ENCODE results near the gene TTC1. TPM values are rescaled to one million over a fixed set of nuclear protein-coding genes. Genes with fewer than 3 reads are reported as not detected.

TTC1 gene
- total RNA-seq, 1 experiment from 2014 or later: 53.0 TPM

DNA sequence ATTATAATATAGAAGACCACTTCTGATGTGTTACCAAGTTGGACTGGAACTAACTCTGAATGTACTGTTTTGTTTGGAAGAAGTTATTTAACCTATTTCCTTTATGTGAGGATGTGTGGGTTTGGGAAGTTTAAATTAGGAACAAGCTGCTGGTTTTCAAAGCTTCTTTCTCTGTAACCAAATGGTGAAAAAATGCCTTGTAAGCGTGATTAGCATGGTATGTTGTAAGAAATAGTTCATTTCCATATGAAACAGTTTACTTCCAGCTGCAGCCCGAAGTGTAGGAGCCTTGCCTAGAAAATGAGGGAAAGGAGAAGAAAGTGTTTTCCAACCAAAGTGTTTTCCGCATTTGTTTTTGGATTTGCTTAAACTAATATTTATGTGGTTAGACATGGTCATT lies 36.0 kb downstream of the TTC1 start:
- H3K4me3 Mint-ChIP-seq (ENCODE audit: unreplicated experiment): no peak overlapping the region

DNA sequence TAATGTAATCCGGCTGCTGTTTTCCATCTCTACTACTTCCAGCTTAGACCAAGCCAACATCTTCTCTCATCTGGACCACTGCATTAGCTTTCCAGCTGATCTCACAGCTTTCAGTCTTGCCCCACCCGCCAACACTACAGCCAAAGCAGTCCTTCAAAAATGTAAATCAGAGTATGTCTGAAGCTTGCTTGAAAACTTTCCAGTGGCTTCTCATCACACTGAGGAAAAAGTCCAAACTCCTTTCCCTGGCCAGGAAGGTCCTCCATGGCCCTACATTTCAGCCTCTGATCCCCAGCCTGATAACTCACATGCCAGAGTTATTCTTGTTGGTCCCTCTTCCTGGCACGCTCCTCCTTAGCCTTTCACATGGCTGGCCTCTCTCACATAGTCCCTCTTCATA lies 38.5 kb downstream of the TTC1 start:
- Mint-ChIP-seq H3K36me3 (ENCODE audit: insufficient read depth, unreplicated experiment) (peaks cover 48% of the 10 kb centered on the region), H3K4me3 (ENCODE audit: unreplicated experiment) (no peak overlapping the region), H3K27me3 (ENCODE audit: insufficient read depth, unreplicated experiment) (no peaks in the 10 kb centered on the region)

More for the DNA sequence above, 36.0 kb downstream of the TTC1 start:
- Mint-ChIP-seq H3K27me3 (ENCODE audit: insufficient read depth, unreplicated experiment) (no peaks in the 10 kb centered on the region), H3K36me3 (ENCODE audit: insufficient read depth, unreplicated experiment) (peaks cover 26% of the 10 kb centered on the region), H3K9me3 (ENCODE audit: unreplicated experiment) (no peaks in the 10 kb centered on the region), H3K4me1 (ENCODE audit: low read depth, unreplicated experiment) (peaks cover 9% of the 10 kb centered on the region), H3K27ac (ENCODE audit: unreplicated experiment) (no peak overlapping the region)
- peaks cover 1% of the 10 kb centered on the region for H3K4me1 ChIP-seq
- no peaks in the 10 kb centered on the region; the same call in 1 of the 2 replicates for H3K36me3 ChIP-seq (ENCODE audit: control insufficient read depth, insufficient read depth, low read length)
- TF ChIP-seq CTCF (IDR thresholded peaks at IDR 0.05; ENCODE audit: insufficient read depth in 1 of 2, low read depth in 1 of 2, low read length in 1 of 2, severe bottlenecking in 1 of 2, unreplicated experiment in 1 of 2): no peak
- POLR2A ChIA-PET: no interaction called here
- no peak for DNase-seq
- BruUV-seq (replicated peaks): no TSS peak
- intact Hi-C loops (cut with micrococcal nuclease; ENCODE audit: unreplicated experiment): no loop called here
- H3K27me3 ChIP-seq (replicated peaks; ENCODE audit: control insufficient read depth, insufficient read depth, low read length): no peaks in the 10 kb centered on the region
- H3K4me3 ChIP-seq (ENCODE audit: low read depth, low read length): no peak overlapping the region
- CTCF ChIA-PET: no interaction called here
- H3K9me3 ChIP-seq: no peaks in the 10 kb centered on the region

GRCh38 chr5:160048131-160048530 lies 39.2 kb downstream of the TTC1 start:
- CTCF ChIA-PET: no interaction called here
- Mint-ChIP-seq H3K4me1 (ENCODE audit: low read depth, unreplicated experiment) (peaks cover 9% of the 10 kb centered on the region), H3K27ac (ENCODE audit: unreplicated experiment) (no peak overlapping the region), H3K36me3 (ENCODE audit: insufficient read depth, unreplicated experiment) (peaks cover 56% of the 10 kb centered on the region), H3K9me3 (ENCODE audit: unreplicated experiment) (no peaks in the 10 kb centered on the region), H3K27me3 (ENCODE audit: insufficient read depth, unreplicated experiment) (no peaks in the 10 kb centered on the region), H3K4me3 (ENCODE audit: unreplicated experiment) (no peak overlapping the region)
- BruUV-seq (replicated peaks): no TSS peak
- Histone ChIP-seq H3K4me3 (ENCODE audit: low read depth, low read length) (no peak overlapping the region), H3K9me3 (no peaks in the 10 kb centered on the region), H3K36me3 (ENCODE audit: control insufficient read depth, insufficient read depth, low read length) (no peaks in the 10 kb centered on the region; the same call in 1 of the 2 replicates), H3K4me1 (no peaks in the 10 kb centered on the region), H3K27me3 (replicated peaks; ENCODE audit: control insufficient read depth, insufficient read depth, low read length) (no peaks in the 10 kb centered on the region)
- intact Hi-C loops (cut with micrococcal nuclease; ENCODE audit: unreplicated experiment): no loop called here
- TF ChIP-seq CTCF (IDR thresholded peaks at IDR 0.05; ENCODE audit: insufficient read depth in 1 of 2, low read depth in 1 of 2, low read length in 1 of 2, severe bottlenecking in 1 of 2, unreplicated experiment in 1 of 2): no peak
- POLR2A ChIA-PET: no interaction called here
- DNase-seq: no peak

More for the DNA sequence above, 38.5 kb downstream of the TTC1 start:
- Histone ChIP-seq H3K4me3 (ENCODE audit: low read depth, low read length) (no peak overlapping the region), H3K9me3 (no peaks in the 10 kb centered on the region), H3K27me3 (replicated peaks; ENCODE audit: control insufficient read depth, insufficient read depth, low read length) (no peaks in the 10 kb centered on the region), H3K36me3 (ENCODE audit: control insufficient read depth, insufficient read depth, low read length) (no peaks in the 10 kb centered on the region; the same call in 1 of the 2 replicates), H3K4me1 (no peaks in the 10 kb centered on the region)
- no peak for TF ChIP-seq CTCF (IDR thresholded peaks at IDR 0.05; ENCODE audit: insufficient read depth in 1 of 2, low read depth in 1 of 2, low read length in 1 of 2, severe bottlenecking in 1 of 2, unreplicated experiment in 1 of 2)
- intact Hi-C loops (cut with micrococcal nuclease; ENCODE audit: unreplicated experiment): no loop called here
- ChIA-PET POLR2A (no interaction called here), CTCF (no interaction called here)
- no peak for DNase-seq
- Mint-ChIP-seq H3K9me3 (ENCODE audit: unreplicated experiment) (no peaks in the 10 kb centered on the region), H3K27ac (ENCODE audit: unreplicated experiment) (no peak overlapping the region), H3K4me1 (ENCODE audit: low read depth, unreplicated experiment) (peaks cover 9% of the 10 kb centered on the region)
- BruUV-seq (replicated peaks): no TSS peak

All from Caco-2 (cell line).